ENCODE measurements around the gene DISP2. TPM values are rescaled to one million over a fixed set of nuclear protein-coding genes. Genes with fewer than 3 reads are reported as not detected.
A peak's percentile ranks its signal among the peaks of the same experiment; 100 is the strongest.

Gene DISP2
- polyA plus RNA-seq (2013, experiment 1 of 2) = 0.18 TPM
- polyA plus RNA-seq (2013, experiment 2 of 2) = 0.25 TPM

DNA sequence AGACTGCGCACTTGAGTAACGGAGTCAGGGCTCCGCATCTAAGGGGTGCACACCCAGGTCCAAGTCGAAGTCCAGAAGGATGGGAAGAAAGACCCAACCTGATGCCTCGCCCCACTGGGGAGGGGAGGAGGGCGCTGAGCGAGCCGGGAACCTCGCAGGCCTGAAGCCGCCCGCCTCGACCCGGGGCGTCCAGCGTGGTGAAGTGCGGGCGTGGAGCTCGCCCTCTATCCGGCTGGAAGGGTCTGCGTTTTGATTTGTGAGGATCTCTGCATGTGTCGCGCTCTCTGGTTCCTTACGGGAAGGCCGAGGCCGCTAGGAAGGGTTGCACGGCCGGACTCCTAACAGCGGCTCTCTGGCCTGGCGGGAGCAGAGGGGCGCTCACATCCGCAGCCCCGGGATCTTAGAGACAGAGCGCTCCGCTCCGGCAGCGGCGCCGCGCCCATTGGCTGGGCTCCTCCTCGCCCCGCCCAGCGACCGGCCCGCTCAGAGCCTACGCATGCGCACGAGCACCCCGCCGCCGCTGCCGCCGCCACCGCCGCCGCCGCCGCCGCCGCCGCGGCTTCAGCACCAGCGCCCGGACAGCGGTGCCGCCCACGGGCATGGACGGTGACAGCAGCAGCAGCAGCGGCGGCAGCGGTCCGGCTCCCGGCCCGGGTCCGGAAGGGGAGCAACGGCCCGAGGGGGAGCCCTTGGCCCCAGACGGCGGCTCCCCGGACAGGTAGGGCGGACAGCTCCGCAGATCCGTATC is at the start of gene DISP2:
DISP2 (plus strand) TSS at position 497 of the 748 bp plus-strand sequence; CDS start at position 600, 103 bp downstream.
- H3K9ac ChIP-seq (ENCODE audit: low read depth, low read length, poor library complexity) = peak within 1 kb of the TSS; percentile 75
- no peaks in the 10 kb centered on the region for H3K79me1 ChIP-seq (ENCODE audit: low read depth, low read length)
- H2BK120ac ChIP-seq (ENCODE audit: low read depth, low read length) = no peak within 1 kb of the TSS
- H2AK5ac ChIP-seq (ENCODE audit: low read depth, low read length) = no peak within 1 kb of the TSS
- peaks cover 13 to 15% of the 10 kb centered on the region in 2 donors for H3K4me1 ChIP-seq (ENCODE audit: control insufficient read depth in 2 of 2, insufficient read depth in 1 of 2, low read depth in 1 of 2, low read length in 2 of 2)
- H3K4me3 ChIP-seq (ENCODE audit: low read length in 2 of 2) = peak within 1 kb of the TSS; percentile 53 to 76
- no CpG with 5 or more reads among the region's 82 CpGs for WGBS, 2 donors (ENCODE audit: extremely low coverage in 2 of 2, insufficient read length in 2 of 2, insufficient replicate concordance in 1 of 2)
- H2BK15ac ChIP-seq (ENCODE audit: low read length) = no peak within 1 kb of the TSS
- no peak within 1 kb of the TSS for H4K8ac ChIP-seq (ENCODE audit: low read depth, low read length)
- H3K14ac ChIP-seq (ENCODE audit: low read length) = no peak within 1 kb of the TSS
- no peak within 1 kb of the TSS for H2BK12ac ChIP-seq (ENCODE audit: low read length)
- H3K36me3 ChIP-seq (replicated peaks in 1 of 2; ENCODE audit: control insufficient read depth in 2 of 2, insufficient read depth in 2 of 2, low read length in 2 of 2) = no peaks in the 10 kb centered on the region
- H3K4ac ChIP-seq (ENCODE audit: low read length) = no peak within 1 kb of the TSS
- H3K23ac ChIP-seq (ENCODE audit: low read depth, low read length, poor library complexity) = peak within 1 kb of the TSS; percentile 60
- peaks cover 0 to 84% (median 21%) of the 10 kb centered on the region in 3 experiments for H3K27me3 ChIP-seq (ENCODE audit: control insufficient read depth in 3 of 3, insufficient read depth in 3 of 3, low read depth in 1 of 3, low read length in 3 of 3)
- peak within 1 kb of the TSS; percentile 97 for H2AFZ ChIP-seq (ENCODE audit: low read length)
- no peak within 1 kb of the TSS for H2BK5ac ChIP-seq (ENCODE audit: low read length)
- no peaks in the 10 kb centered on the region for H3K9me3 ChIP-seq (replicated peaks in 1 of 2; ENCODE audit: control insufficient read depth in 2 of 2, insufficient read depth in 1 of 2, low read depth in 1 of 2, low read length in 2 of 2)
- H3K18ac ChIP-seq (ENCODE audit: low read length) = peak within 1 kb of the TSS; percentile 52
- no peak within 1 kb of the TSS for H3K27ac ChIP-seq (replicated peaks; ENCODE audit: low read length)
- no peak within 1 kb of the TSS for H4K91ac ChIP-seq (ENCODE audit: low read depth, low read length, poor library complexity)
- peak; percentile 90 for DNase-seq (ENCODE audit: low spot score)
- peak within 1 kb of the TSS; percentile 90 for H3K4me2 ChIP-seq (ENCODE audit: insufficient read depth, low read length, poor library complexity, severe bottlenecking)

DNA sequence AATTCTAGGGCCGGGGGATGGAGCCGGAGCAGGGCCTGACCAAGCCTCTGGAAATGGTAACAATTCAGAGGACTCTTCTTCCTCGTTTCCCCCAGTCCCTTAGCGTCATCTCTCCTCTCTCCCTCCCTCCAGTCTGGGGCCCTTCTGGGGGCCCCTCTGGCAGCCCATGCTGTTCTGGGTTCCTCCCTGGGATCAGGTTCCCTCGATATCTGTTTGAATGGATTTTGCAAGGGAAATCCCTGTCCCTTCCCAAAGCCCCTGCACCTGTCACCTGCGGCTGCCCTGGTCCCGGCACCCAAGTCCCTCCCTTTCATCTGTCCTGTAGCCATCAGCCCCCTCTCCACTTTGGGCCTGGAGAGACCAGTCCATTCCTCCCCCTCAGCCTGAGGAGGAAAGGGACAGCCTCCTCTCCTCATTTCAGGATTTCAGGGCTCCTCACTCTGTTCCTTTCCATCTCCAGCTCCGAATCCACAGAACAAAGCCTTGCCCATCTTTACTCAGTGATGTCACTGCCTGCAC is 48.6 kb upstream of the DISP2 start:
- DNase-seq (ENCODE audit: low spot score) = no peak
- Histone ChIP-seq H4K8ac (ENCODE audit: low read depth, low read length) (peak overlapping the region; percentile 1), H3K14ac (ENCODE audit: low read length) (no peak overlapping the region), H2BK12ac (ENCODE audit: low read length) (no peak overlapping the region), H3K9ac (ENCODE audit: low read depth, low read length, poor library complexity) (no peak overlapping the region), H3K23ac (ENCODE audit: low read depth, low read length, poor library complexity) (no peak overlapping the region), H2AK5ac (ENCODE audit: low read depth, low read length) (no peak overlapping the region), H3K79me1 (ENCODE audit: low read depth, low read length) (no peaks in the 10 kb centered on the region), H2BK15ac (ENCODE audit: low read length) (no peak overlapping the region), H3K4me3 (ENCODE audit: low read length in 2 of 2) (no peak overlapping the region), H3K18ac (ENCODE audit: low read length) (peak overlapping the region; percentile 59), H3K4me2 (ENCODE audit: insufficient read depth, low read length, poor library complexity, severe bottlenecking) (no peak overlapping the region), H2BK5ac (ENCODE audit: low read length) (no peak overlapping the region), H3K4me1 (ENCODE audit: control insufficient read depth in 2 of 2, insufficient read depth in 1 of 2, low read depth in 1 of 2, low read length in 2 of 2) (peaks cover 5 to 31% of the 10 kb centered on the region in 2 donors), H2AFZ (ENCODE audit: low read length) (peak overlapping the region; percentile 69), H3K27me3 (ENCODE audit: control insufficient read depth in 3 of 3, insufficient read depth in 3 of 3, low read depth in 1 of 3, low read length in 3 of 3) (peaks cover 0 to 7% (median 2%) of the 10 kb centered on the region in 3 experiments), H3K4ac (ENCODE audit: low read length) (no peak overlapping the region), H3K36me3 (replicated peaks in 1 of 2; ENCODE audit: control insufficient read depth in 2 of 2, insufficient read depth in 2 of 2, low read length in 2 of 2) (no peaks in the 10 kb centered on the region), H4K91ac (ENCODE audit: low read depth, low read length, poor library complexity) (no peak overlapping the region), H2BK120ac (ENCODE audit: low read depth, low read length) (no peak overlapping the region), H3K27ac (replicated peaks; ENCODE audit: low read length) (no peak overlapping the region), H3K9me3 (replicated peaks in 1 of 2; ENCODE audit: control insufficient read depth in 2 of 2, insufficient read depth in 1 of 2, low read depth in 1 of 2, low read length in 2 of 2) (no peaks in the 10 kb centered on the region)
- no CpG with 5 or more reads among the region's 8 CpGs for WGBS, 2 donors (ENCODE audit: extremely low coverage in 2 of 2, insufficient read length in 2 of 2, insufficient replicate concordance in 1 of 2)

- Histone ChIP-seq H3K9ac (ENCODE audit: low read depth, low read length, poor library complexity) (no peak overlapping the region), H3K23ac (ENCODE audit: low read depth, low read length, poor library complexity) (no peak overlapping the region), H3K4me1 (ENCODE audit: control insufficient read depth in 2 of 2, insufficient read depth in 1 of 2, low read depth in 1 of 2, low read length in 2 of 2) (peaks cover 5 to 31% of the 10 kb centered on the region in 2 donors), H3K27ac (replicated peaks; ENCODE audit: low read length) (no peak overlapping the region), H4K8ac (ENCODE audit: low read depth, low read length) (no peak overlapping the region), H3K36me3 (replicated peaks in 1 of 2; ENCODE audit: control insufficient read depth in 2 of 2, insufficient read depth in 2 of 2, low read length in 2 of 2) (no peaks in the 10 kb centered on the region), H3K9me3 (replicated peaks in 1 of 2; ENCODE audit: control insufficient read depth in 2 of 2, insufficient read depth in 1 of 2, low read depth in 1 of 2, low read length in 2 of 2) (no peaks in the 10 kb centered on the region), H3K4me2 (ENCODE audit: insufficient read depth, low read length, poor library complexity, severe bottlenecking) (no peak overlapping the region), H3K4ac (ENCODE audit: low read length) (no peak overlapping the region), H2BK12ac (ENCODE audit: low read length) (no peak overlapping the region), H3K18ac (ENCODE audit: low read length) (no peak overlapping the region), H3K14ac (ENCODE audit: low read length) (no peak overlapping the region), H2AFZ (ENCODE audit: low read length) (peak overlapping the region; percentile 69), H3K4me3 (ENCODE audit: low read length in 2 of 2) (no peak overlapping the region), H2AK5ac (ENCODE audit: low read depth, low read length) (no peak overlapping the region), H2BK120ac (ENCODE audit: low read depth, low read length) (no peak overlapping the region), H3K27me3 (ENCODE audit: control insufficient read depth in 3 of 3, insufficient read depth in 3 of 3, low read depth in 1 of 3, low read length in 3 of 3) (peaks cover 0 to 7% (median 2%) of the 10 kb centered on the region in 3 experiments), H2BK15ac (ENCODE audit: low read length) (no peak overlapping the region), H4K91ac (ENCODE audit: low read depth, low read length, poor library complexity) (no peak overlapping the region), H3K79me1 (ENCODE audit: low read depth, low read length) (no peaks in the 10 kb centered on the region), H2BK5ac (ENCODE audit: low read length) (no peak overlapping the region)
- WGBS, 2 donors (ENCODE audit: extremely low coverage in 2 of 2, insufficient read length in 2 of 2, insufficient replicate concordance in 1 of 2) = no CpG with 5 or more reads among the region's 4 CpGs
- no peak for DNase-seq (ENCODE audit: low spot score)
Measured at GRCh38 chr15:40310001-40310959, 47.7 kb upstream of the DISP2 start.

All from neuronal stem cell (in vitro differentiated cells).